Measurements from ENCODE around the gene ARHGEF12.

DNA sequence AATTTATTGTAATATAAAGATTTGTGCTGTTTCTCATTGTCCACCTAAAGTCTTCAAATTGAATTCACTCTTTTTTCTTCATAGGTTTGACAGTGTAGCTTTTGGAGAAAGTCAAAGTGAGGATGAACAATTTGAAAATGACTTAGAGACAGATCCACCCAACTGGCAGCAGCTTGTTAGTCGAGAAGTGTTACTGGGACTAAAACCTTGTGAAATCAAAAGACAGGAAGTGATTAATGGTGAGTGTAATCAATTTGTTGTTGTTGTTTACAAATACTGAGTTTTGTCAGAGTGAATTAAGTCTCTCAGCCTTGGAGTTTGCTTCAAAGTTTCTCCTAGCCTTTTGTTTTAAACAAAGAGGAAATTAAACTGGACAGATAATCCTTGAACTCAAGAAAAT, 121.8 kb downstream of the ARHGEF12 start:
- TF ChIP-seq GATA2 (IDR thresholded peaks at IDR 0.05; ENCODE audit: low read depth, low read length) (no peak), GATA3 (IDR thresholded peaks at IDR 0.05; ENCODE audit: low read depth, low read length) (no peak)

Measured in SH-SY5Y (cell line).